HG03342 (cell line): Measurements from ENCODE around the gene CHST10.

Experiments
- ATAC-seq: cut with Tn5 transposase; IDR thresholded peaks from one replicate; pipeline ENCODE4 v1.9.1; 2021; ENCODE audit warnings: mild to moderate bottlenecking, moderate library complexity; ENCODE audit not compliant: unreplicated experiment

The CHST10 gene

DNA sequence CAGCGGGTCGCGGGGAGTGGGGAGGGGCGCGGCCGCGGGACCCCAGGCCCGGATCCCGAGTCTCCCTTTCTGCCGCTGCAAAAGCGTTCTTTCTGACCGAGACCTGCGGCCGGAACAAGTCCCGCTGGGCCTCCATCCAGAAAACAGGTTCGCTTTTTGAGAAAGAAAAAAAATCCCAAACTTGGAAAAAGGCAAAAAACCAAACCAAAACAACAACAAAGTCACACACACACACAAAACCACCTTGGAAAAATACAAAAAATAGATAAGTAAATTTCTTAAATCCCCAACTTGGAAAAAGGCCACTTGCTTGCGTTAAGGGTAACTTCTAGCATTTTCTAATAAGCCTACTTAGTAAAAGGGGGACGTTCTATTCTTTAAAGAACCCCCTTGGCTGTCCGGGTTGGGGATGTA is 250 bp upstream of the CHST10 start:
- no peak for ATAC-seq

DNA sequence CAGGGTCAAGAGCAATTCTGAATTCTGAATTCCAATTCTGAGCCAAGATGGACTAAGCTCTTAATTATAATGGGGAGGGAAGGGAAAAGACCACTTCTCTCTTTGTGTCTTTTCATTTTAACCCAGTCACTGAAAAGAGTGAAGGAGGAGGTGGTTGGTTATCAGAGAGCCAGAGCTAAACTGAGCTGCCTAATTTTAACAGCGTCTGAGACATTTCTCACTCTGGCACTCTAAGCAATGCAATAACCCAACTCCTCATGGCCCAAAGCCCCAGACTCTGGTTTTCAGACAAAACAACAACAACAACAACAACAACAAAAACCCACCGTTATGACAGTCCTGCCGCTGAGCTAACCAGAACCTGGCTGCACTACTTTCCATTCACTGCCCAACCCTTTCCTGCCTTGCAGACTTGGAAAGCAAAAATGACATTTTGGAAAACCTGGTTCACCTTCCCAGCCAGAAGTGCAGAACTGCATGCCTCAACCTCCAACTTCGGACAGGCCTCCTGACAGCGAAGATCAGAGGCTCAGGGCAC is 1.0 kb downstream of the CHST10 start:
- no peak for ATAC-seq

DNA sequence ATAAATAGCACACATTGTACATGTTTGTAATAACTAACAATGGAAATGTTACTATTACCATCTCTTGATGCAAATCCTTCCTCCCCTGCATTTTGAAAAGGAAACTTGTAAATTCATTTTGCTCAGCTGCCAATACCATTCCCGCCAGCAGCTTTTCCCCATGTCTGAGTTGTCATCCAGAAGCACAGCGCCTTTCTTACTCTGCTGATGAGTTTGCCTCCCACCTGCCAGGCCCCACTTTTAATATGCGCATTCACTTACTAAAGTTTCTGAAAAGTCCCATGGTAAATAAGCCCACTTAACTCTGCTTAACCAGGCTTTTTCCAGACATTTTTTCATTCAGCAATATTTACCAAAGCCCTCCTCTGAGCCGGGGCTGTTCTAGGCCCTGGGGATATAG is 3.9 kb downstream of the CHST10 start:
- no peak for ATAC-seq

DNA sequence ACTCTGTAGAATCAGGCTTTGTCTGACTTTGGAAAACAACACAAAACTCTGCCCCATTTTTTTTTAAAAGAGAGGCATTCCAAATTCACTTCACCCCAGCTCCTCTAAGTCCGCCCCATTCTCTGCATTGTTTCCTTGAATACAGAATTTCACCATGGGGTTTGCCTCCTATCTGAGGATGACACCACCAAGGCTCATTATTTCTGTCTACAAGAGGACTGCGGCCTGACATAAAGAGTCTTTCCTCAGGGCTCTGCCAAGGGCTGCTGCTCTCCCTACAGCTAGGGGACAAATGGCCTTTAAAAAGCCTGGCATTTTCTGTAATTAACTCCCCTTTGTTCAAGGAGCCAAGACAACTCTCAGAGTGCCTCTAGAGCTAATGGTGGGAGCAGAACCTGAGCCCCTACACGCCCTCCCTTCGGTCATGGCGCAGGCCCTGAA is 4.6 kb downstream of the CHST10 start:
- no peak for ATAC-seq

DNA sequence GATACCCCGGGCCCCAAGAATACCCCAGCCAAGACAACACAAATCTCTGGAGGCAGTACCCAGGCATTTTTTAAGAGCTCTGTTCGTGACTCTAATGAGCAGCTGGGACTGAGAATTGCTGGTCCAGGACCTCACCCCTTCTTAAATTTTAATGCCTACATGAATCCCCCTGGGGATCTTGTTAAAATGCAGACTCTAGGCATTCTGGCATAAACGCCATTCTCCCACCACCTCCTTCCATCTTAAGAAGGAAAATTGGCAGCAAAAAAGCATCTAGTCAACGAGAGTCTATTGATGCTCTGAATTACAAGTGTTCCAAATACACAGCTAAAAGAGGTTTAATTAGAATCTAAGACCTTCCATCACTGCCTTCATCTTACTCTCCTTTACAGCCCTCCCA is 5.0 kb downstream of the CHST10 start:
- no peak for ATAC-seq

DNA sequence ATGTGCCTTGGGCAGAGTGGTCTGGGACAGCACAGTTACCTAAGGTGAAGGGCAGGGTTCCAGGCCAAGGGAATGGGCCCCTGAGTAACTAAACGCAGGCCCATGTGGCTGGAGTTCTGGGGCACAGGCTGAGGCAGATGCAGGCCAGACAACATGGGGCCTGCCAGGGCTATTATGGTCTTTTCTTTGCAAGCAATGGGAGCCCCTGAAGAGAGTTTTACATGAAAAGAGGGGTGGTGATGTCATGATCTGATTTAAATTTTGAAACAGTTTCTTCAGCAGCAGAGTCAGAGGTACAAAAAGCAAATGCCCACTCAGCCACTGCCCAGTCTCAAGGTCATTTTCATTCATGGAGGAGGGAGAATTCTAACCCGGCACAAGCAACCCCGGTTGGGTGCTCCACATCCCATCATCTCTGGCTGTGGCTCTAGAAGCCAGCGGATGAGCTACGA is 5.6 kb downstream of the CHST10 start:
- no peak for ATAC-seq

DNA sequence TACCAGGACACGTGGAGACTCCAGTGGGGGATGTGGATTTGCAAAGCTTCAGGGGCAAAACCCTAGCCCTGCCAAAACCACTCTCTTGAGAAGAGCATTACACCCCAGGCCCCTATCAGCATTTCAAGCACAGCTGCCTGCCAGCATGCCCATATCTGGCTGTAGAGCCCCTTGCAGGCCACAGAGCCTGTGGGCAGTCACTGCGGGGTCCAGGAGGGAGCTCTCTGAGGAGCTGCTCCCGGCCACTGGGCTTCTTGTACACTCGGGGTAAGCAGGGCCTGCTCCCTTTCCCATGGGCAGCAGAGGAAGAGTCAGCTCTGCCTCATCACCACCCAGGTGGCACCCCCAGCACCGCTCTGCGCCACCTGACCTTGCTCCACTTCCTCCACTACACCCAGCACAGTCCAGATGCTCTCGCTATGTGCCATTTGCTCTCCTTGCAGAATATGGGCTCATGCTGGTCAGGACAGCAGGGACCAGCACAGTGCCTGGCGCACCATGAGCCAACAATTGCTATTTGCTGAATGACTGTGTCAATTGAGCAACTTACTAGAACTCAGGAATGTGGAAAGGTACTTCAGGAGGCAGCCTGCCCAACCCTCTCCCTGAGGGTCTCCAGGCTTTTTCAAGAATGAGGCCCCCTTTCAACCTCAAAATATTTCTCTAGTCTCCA is 7.4 kb downstream of the CHST10 start:
- no peak for ATAC-seq

DNA sequence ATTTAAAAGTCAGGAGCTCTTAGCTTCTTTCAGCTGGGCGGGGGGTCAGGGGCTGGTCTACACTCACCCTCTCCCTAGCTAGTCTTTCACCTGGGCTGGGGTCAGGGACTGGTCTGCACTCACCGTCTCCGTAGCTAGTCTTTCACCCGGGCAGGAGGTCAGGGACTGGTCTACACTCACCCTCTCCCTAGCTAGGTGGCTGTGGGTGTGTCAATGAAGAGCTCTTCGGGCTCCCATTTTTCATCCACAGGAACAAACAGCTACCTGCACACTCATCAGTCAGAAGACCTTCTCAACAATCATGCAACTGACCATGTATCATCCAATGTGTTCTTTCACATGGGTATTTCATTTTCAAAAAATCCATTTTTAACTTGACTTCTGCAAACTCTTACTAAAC is 8.0 kb downstream of the CHST10 start:
- no peak for ATAC-seq

DNA sequence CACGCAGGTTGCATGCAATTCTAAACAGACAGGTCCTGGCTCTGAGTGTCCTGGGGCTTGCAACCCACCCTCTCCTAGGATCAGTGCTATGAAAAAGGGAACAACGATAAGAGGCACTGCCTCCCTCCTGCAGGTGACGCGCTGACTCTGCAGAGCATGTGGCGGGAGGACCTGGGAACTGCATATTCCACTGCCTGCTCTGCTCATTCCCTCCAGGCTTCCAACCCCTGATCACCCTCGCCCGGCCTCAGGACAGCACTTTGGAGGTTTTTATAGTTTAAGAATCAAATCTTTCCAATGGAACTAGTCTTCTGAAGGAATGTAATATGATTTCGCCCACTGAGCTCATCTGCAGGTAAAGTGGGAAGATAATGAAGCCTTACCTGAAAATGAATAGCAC is 8.5 kb downstream of the CHST10 start:
- no peak for ATAC-seq

DNA sequence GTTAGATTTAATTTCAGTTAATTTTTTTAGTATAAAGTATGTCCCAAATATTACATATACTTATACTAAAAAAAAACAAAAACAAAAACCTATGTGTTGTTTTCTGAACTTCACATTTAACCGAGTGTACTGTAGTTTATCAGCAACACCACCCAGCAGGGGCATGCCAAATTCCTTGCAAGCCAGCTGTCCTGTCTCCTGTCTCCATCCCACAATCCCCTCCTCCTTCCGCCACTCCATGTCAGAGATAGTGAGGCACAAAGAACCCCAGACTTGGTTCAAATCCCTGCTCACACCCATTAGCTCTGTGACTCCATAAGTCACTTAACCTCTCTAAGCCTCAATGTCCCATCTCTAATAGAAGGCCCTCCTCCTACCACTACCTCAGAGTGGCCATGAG is 9.4 kb downstream of the CHST10 start:
- no peak for ATAC-seq

DNA sequence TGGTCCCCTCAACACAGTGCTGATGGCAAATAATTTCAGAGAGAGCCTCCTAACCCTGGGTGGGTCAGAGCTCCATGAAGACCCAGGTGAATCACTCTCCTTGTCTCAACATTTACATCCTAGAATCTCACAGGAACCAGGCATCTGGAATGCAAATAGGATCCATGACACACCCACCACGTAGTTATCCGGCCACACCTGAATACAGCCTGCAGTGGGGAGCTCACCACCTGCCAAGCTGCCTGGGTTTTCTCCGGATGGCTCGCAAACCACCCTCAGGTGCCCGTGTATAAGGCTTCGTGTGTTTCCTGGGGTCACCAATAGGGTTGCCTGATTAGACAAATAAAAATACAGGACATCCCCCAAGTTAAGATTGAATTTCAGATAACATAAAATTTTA is 9.9 kb downstream of the CHST10 start:
- ATAC-seq = no peak

DNA sequence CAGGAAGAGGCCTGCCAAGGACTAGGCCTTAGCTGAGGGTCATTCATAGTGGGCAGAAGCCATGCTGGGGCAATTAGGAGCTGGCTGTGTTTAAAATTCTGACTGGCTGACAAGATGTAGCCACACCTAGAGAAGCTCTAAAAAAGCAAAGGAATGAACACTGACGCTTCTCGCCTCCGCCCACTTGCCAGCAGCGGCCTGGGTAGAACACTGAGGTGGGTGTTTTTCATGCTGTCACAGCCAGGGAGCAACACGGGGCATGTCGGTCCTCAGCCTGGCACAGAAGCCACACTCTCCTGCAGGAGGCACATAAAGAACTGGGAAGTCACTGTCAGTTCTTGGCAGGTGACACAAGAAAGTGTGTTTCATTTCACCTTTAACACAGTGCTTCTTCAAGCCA is 10.4 kb downstream of the CHST10 start:
- no peak for ATAC-seq

DNA sequence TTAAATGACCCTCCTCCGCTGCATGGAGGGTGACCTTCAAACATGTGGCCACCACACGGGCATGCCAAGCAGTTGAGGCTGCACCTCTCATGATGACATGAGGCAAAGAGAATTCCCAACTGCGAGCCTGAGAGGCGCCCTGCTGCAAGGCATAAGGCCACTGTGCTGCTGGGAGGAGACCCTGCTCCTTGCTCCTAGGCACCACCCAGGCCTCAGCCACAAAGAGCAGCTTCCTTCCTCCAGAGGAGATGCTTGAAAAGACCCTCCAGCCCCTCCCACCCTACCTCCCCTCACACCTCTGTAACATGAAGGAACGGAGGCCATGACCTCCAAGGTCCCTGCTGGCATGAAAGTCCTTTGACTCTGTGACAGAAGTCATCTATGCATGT is 11.4 kb downstream of the CHST10 start:
- no peak for ATAC-seq

DNA sequence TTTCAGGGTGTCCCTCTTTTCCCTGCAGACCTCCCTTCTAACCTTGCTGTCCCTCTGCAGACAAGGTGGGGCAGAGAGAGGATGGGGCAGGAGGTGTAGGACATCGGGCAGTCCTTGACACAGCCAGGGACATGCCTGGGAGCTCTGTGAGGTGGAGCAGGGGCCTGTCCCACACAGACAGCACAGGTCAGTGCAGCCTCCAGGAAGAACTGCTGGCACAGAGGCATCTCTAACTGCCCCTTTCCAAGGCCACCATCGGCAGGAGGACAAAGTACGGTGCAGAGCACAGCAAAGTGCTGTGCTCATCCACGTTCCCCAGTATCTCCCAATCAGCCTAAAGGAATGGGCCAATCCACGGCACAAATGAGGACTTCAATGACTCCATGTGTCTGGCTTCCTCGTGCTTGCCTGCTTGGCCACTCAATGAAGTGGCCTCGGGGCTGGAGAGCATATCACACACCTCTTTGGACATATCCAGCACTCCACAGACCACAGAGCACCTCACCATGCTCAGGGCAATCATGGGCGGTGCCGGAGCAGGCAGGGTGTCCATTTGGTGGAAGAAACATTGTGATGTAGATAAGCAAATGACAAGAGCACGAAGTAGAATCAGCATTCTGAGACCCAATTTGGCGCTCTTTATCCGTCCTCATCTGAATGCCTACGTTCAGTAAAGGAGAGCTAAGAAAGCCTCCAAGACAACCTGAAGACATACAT is 11.9 kb downstream of the CHST10 start:
- ATAC-seq = no peak

DNA sequence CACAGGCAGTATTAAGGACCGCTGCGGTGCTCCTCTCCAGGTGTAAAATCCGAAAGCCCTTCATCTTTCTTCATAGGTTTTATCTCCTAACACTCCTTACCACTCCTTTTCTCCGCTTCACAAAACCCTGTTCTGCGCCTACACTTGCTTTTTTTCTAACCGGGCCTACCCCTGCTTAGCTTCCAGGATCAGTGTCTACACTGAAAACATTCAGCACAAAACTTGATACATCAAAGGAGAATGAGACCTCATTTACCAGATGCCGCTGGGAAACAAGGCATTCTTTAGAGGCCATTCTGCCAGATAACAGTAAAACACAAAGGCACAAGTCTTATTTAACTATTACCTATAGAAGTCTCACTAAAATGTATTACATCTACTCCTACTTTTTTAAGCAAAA is 13.1 kb downstream of the CHST10 start:
- no peak for ATAC-seq

DNA sequence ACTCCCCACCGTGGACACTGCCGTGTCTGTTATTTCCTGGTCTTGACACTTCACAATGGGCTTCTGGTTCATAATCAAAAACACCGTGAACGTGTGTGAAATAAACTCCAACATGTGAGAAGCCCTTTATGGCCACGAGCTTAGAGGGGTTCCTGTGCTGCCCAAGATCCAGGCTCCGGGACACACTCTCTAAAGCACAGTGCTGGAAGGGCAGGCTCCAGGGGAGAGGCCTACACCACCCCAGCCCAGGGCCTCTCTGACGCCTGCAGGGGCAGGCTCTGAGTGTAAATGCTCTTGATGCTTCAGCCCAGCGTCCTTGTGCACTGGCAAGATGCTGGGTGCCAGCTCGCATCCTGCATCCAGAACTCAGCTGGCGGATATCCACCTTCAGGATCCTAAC is 13.7 kb downstream of the CHST10 start:
- no peak for ATAC-seq

DNA sequence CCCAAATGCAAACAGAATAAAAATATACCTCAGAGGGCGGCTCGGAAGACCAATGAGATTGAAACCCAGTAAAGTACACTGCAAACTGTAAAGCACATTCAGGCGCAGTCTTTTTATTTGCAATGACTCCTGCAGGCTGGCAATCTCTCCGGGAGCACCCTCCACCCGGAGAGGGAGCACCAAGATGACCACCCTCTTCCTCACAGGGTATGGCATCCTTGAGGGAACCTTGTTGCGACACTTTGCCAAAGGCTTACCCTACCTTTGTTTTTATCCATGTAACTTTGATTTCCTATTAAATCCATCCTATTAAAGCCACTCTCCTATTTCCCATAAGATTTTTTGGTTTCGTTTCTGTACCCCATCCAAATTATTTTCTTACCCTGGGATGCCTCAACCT is 16.2 kb downstream of the CHST10 start:
- ATAC-seq = no peak

DNA sequence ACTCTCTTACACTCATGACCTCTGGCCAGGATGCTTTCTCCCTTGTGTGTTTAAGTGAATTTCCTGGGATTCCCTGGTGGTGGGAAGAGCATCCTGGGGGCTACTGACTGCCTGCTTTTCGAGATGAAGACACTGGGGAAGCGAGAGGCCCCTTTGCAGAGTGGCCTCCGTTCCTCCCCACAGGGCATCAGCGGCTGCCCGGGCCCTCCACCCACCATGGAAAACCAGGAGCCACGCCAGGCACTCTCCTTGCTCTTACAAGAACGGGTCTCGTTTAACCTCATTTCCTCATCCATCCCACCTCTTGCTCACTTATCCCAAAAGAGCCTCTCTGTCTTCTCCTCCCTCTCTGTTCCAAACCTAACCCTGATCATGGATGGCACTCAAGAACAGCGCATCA is 17.8 kb downstream of the CHST10 start:
- no peak for ATAC-seq

DNA sequence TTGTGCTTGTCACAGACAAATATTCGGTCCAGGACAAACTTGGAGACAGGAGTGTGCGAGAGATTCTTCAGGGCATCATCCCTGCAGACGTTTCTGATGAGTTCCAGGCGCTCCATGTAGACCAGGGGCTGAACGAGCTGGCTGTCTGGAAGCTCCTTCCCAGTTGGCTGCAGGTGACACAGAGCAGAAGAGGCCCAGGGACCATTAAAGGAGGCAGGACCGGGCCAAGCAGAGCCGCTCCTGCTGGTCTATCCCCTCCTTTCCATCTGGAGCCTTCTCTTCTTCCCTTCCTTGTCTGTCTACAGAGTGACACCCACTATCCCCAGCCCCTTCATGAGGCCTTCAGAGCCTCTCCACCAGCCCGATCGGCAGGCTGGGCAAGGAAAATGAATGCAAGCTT is 19.5 kb downstream of the CHST10 start:
- no peak for ATAC-seq

DNA sequence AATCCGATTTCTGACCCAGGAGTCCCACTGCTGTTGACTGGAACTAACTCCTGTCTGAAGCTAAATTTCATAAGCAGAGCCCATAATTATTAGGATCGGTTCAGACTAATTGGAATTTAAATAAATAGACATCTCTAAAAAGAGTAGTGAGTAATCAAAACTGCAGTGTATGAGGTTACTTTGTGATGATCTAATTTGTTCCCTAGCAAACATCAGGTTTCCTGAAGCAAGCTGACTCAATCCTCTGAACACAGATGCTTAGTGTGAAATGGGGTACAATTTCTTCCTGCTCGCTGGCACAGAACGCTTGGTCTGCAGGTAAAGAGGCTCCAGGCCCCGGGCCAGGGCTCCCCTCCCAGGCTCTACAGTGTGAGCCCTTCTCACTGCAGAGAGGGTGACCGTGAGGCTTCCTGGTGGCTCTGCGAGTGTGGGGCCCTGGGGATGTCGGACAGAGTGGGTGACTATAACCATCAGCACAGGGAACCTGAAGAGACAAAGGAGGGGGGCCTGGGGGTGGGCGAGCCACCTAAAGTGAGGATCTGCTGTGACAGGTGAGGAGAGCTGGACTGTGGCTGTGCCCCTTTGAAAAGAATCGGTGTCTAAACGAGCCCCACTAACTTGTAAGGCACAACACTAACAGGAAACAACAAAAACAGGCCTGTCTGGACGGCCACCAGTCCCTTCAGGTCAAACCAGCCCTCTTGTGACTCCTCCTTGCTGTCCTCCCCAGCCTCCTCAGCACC is 20.2 kb downstream of the CHST10 start:
- no peak for ATAC-seq

DNA sequence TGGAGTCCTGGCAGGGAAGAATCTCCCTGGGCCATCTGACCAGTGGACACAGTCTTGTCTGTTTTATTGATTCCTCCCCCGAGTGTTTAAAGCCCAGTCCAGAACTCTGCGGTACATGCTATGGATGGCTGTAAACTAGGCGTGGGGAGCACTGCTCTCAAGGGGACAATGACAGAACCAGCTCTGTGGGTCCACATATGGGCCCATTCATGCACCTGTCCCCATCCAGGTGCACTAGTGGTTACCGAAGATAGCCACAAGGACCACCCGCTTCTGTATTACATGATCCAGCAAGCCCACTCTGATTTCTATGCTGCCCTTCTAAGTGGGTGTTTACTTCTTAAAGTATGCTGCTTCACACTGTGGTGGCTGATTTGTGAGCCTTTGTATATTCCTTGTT is 21.0 kb downstream of the CHST10 start:
- ATAC-seq = no peak
